ENCODE results near the gene THUMPD2.
A peak's percentile ranks its signal among the peaks of the same experiment; 100 is the strongest.

Gene THUMPD2

GRCh38 chr2:39780825-39781600 is 2.0 kb upstream of the THUMPD2 start:
- no peak for DNase-seq (ENCODE audit: low spot score)
- ChIA-PET CTCF (interaction anchor here (0.6 kb wide), 1 partner anchor 47 kb away, joined by 8 read pairs; no protein-coding TSS in a partner anchor), POLR2A (ENCODE audit: low non-redundant PET) (no interaction called here)
- H3K27ac ChIP-seq = no peak overlapping the region
- no peak for TF ChIP-seq CTCF (conservative IDR thresholded peaks at IDR 0.05; ENCODE audit: low read depth)

- POLR2A ChIA-PET (ENCODE audit: low non-redundant PET) = no interaction called here
- TF ChIP-seq CTCF (conservative IDR thresholded peaks at IDR 0.05; ENCODE audit: low read depth) = no peak
- CTCF ChIA-PET = no interaction called here
Observed at GRCh38 chr2:39779927-39780326, 869 bp upstream of the THUMPD2 start.

DNA sequence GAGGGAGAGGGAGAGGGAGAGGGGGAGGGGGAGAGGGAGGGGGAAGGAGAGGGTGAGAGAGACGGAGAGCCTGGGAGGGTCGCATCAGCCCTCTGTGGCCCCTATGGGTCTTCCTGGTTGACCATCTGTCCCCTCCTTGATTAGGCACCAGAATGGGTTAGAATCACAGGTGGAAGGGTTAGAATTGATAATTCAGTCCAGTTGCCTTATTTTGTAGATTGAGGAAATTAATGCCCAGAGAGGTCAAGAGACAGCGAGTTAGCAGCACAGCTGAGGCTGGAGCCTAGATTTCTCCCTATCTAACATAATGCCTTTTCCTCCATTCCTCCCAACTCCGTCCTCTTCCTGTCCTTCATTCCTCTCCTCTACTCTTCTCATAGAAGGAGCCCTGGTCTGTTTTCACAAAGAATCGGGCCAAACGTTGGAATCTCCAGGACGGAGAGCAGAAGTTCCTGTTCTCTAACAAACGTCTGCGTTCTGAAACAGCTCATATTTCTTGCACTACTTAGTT is 338 bp upstream of the THUMPD2 start:
- ChIA-PET POLR2A (ENCODE audit: low non-redundant PET) (no interaction called here), CTCF (no interaction called here)
- no peak for TF ChIP-seq CTCF (conservative IDR thresholded peaks at IDR 0.05; ENCODE audit: low read depth)
- peak overlapping the region; percentile 79 for H3K27ac ChIP-seq
- no peak for DNase-seq (ENCODE audit: low spot score)

More at GRCh38 chr2:39779927-39780326, 869 bp upstream of the THUMPD2 start:
- no peak overlapping the region for H3K27ac ChIP-seq
- DNase-seq (ENCODE audit: low spot score) = no peak

- peak; percentile 13 for DNase-seq (ENCODE audit: low spot score)
- TF ChIP-seq CTCF (conservative IDR thresholded peaks at IDR 0.05; ENCODE audit: low read depth) = no peak
- ChIA-PET CTCF (no interaction called here), POLR2A (ENCODE audit: low non-redundant PET) (no interaction called here)
- H3K27ac ChIP-seq = no peak overlapping the region
Observed at GRCh38 chr2:39778233-39778632, 825 bp downstream of the THUMPD2 start.

- ChIA-PET CTCF (interaction anchor here (0.6 kb wide), 1 partner anchor 691 kb away, joined by 3 read pairs; no protein-coding TSS in a partner anchor), POLR2A (ENCODE audit: low non-redundant PET) (no interaction called here)
- DNase-seq (ENCODE audit: low spot score) = no peak
- H3K27ac ChIP-seq = no peak overlapping the region
- no peak for TF ChIP-seq CTCF (conservative IDR thresholded peaks at IDR 0.05; ENCODE audit: low read depth)
Observed at GRCh38 chr2:39772812-39773152, 6.3 kb downstream of the THUMPD2 start.

DNA sequence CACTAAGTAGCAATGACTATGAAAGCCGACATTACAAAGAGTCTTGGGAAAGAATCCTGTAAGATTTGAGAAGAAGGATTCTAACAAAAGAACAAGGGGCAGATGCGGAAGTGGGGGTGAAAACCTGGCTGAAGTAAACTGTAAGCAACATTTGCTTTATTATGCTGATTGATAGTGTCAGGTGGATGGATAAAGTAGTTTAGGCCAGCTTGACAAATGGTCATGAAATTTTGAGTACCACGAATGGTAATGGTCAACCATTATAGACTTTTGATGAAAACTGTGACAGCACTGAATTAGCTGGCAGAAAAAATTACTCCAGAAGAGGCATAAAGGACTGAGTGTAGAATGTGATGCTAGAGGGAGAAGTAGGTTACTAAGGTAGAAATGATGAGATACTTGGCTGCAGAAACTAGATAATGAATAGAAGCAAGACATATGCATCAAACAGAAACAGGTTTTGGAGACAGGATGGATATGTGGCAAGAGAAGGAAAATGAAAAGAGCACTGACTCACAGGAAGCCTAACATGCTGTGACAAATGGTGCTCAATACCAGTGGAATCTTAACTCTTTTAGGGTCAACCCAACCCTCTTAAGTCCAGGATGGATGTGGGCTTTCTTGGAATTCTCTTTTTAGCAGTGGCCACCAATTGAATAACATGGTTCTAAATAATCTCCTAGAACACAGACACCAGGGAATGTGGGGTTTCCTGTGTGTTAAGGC is 6.8 kb downstream of the THUMPD2 start:
- H3K27ac ChIP-seq = no peak overlapping the region
- ChIA-PET CTCF (interaction anchor here (0.6 kb wide), 1 partner anchor 690 kb away, joined by 3 read pairs; no protein-coding TSS in a partner anchor), POLR2A (ENCODE audit: low non-redundant PET) (no interaction called here)
- no peak for TF ChIP-seq CTCF (conservative IDR thresholded peaks at IDR 0.05; ENCODE audit: low read depth)
- peak; percentile 60 for DNase-seq (ENCODE audit: low spot score)
